NT2/D1 (cell line): Measurements from ENCODE around the gene TSPEAR.

Experiments used
- DNase-seq: peaks from one replicate; pipeline ENCODE4 v3.0.0-alpha.2; 2011; ENCODE audit warnings: low read depth, low spot score
- H3K27me3 ChIP-seq: 2 replicates; pipeline ENCODE4 v1.6.0; 2011; ENCODE audit warnings: mild to moderate bottlenecking; ENCODE audit not compliant: insufficient read length, insufficient read depth
- H3K36me3 ChIP-seq: 2 replicates; pipeline ENCODE4 v1.6.1; 2011; ENCODE audit warnings: mild to moderate bottlenecking, low read length, mixed read lengths; ENCODE audit not compliant: insufficient read depth, insufficient read length
- H3K4me1 ChIP-seq: 2 replicates; pipeline ENCODE4 v1.5.1; 2011; ENCODE audit not compliant: insufficient read depth, insufficient read length
- H3K4me3 ChIP-seq: 2 replicates; pipeline ENCODE4 v1.5.1; 2011; ENCODE audit warnings: low read depth; ENCODE audit not compliant: insufficient read length
- H3K9ac ChIP-seq: 2 replicates; pipeline ENCODE4 v1.6.0; 2011; ENCODE audit warnings: low read depth; ENCODE audit not compliant: insufficient read length
- H3K9me3 ChIP-seq: 2 replicates; pipeline ENCODE4 v1.5.1; 2011; ENCODE audit warnings: mild to moderate bottlenecking, low read length; ENCODE audit not compliant: insufficient read depth
- SUZ12 ChIP-seq: IDR thresholded peaks from 2 replicates; pipeline ENCODE4 v1.6.1; 2011; ENCODE audit not compliant: insufficient read length, insufficient read depth; ENCODE audit errors: extremely low read depth
- YY1 ChIP-seq: IDR thresholded peaks from 2 replicates; pipeline ENCODE4 v1.6.1; 2011; ENCODE audit not compliant: insufficient read length, insufficient read depth
- ZNF274 ChIP-seq: IDR thresholded peaks from 2 replicates; pipeline ENCODE4 v1.6.1; 2011; ENCODE audit warnings: mild to moderate bottlenecking, low read depth, low read length

Gene TSPEAR

DNA sequence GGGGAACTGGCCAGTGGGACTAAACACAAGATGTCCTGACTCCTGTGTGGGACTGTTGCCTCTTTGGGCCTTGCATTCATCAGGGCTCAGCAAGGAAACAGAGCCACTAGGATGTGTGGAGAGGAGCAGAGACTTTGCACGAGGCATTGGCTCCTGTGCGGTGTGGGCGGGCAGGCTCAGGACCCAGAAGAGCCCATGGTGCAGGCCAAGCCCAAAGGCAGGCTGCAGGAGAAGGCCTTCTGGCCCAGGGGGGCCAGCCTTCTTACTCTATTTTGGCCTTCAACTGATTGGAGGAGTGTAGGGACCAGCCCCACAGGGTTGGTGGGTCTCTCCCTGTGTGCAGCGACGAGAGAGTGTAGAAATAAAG lies 232.6 kb downstream of the TSPEAR start:
- H3K9me3 ChIP-seq, result no peaks in the 10 kb centered on the region
- TF ChIP-seq SUZ12, result no peak
- no peak for TF ChIP-seq YY1
- no peak for TF ChIP-seq ZNF274
- H3K4me3 ChIP-seq, result no peak overlapping the region
- H3K9ac ChIP-seq, result no peak overlapping the region
- H3K4me1 ChIP-seq, result peaks cover 7% of the 10 kb centered on the region
- no peaks in the 10 kb centered on the region for H3K27me3 ChIP-seq
- DNase-seq, result no peak
- H3K36me3 ChIP-seq, result no peaks in the 10 kb centered on the region

DNA sequence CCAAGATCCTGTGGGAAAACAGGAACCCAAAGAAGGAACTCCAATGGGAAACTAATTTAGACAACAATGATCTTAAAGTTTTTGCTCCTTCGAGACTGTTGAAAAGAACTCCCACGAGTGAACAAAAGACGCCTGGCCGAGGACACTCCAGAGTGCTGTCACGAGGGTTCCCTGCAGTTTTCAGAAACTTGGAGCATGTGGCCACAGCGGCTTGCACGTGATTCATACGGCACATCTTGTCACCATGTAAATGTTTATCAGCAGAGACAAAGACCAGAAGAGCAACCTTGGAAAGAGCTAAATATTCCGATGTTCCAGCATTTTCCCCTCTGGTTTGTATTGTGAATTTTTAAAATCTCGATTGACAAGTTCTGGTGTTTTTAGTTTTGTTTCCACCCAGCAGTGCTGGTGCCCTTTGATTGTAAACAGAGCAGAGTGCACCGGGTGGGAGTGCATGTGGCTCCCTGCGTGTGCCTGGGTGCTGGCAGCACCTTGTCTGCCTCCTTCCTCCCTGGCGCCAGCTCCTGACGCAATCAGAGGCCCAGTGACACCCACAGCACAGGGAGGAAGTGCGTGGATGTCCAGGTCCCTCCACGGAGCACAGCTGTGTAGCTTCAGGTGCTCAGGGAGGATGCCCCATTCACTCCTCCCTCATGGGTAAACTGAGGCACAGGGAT lies 233.1 kb downstream of the TSPEAR start:
- Histone ChIP-seq H3K36me3 (no peaks in the 10 kb centered on the region), H3K4me3 (no peak overlapping the region), H3K27me3 (no peaks in the 10 kb centered on the region), H3K9ac (no peak overlapping the region), H3K9me3 (no peaks in the 10 kb centered on the region), H3K4me1 (peaks cover 7% of the 10 kb centered on the region)
- TF ChIP-seq ZNF274, result no peak
- TF ChIP-seq SUZ12, result no peak
- TF ChIP-seq YY1, result no peak
- DNase-seq, result no peak

GRCh38 chr21:44477712-44478111 lies 233.7 kb downstream of the TSPEAR start:
- no peak overlapping the region for H3K4me3 ChIP-seq
- TF ChIP-seq SUZ12, result no peak
- TF ChIP-seq YY1, result no peak
- no peak for TF ChIP-seq ZNF274
- H3K9ac ChIP-seq, result no peak overlapping the region
- DNase-seq, result no peak
- H3K4me1 ChIP-seq, result peaks cover 7% of the 10 kb centered on the region
- no peaks in the 10 kb centered on the region for H3K27me3 ChIP-seq
- H3K36me3 ChIP-seq, result no peaks in the 10 kb centered on the region
- H3K9me3 ChIP-seq, result no peaks in the 10 kb centered on the region

GRCh38 chr21:44477131-44477530 lies 234.2 kb downstream of the TSPEAR start:
- TF ChIP-seq ZNF274, result no peak
- no peak for TF ChIP-seq SUZ12
- TF ChIP-seq YY1, result no peak
- Histone ChIP-seq H3K36me3 (no peaks in the 10 kb centered on the region), H3K27me3 (no peaks in the 10 kb centered on the region), H3K4me3 (no peak overlapping the region), H3K9me3 (peaks cover 3% of the 10 kb centered on the region; the same call in 1 of the 2 replicates), H3K4me1 (peaks cover 7% of the 10 kb centered on the region), H3K9ac (no peak overlapping the region)
- no peak for DNase-seq

DNA sequence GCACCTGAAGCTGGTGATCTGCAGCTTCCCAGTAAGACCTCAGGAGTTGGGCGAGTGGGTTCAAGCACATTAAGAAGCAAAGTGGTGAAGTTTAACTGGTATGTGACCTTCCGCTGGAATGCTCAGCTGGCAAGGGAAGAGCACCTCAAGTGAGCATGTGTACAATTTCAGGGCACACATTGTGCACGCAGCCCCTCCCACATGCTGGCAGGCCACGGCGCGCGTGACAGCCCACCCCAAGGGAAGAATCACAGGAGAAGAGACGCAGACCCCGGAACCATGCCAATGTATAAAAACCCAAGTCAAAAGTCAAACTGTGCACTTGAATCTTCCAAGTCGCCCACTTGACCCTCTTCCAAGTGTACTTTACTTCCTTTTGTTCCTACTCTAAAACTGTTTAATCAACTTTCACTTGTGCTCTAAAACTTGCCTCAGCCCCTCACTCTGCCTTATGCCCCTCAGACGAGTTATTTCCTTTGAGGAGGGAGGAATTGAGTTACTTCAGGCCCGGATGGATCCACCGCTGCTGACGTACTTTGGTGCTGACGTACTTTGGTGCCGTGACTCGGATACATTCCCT lies 236.0 kb downstream of the TSPEAR start:
- H3K4me3 ChIP-seq, result no peak overlapping the region
- DNase-seq, result no peak
- peaks cover 3% of the 10 kb centered on the region for H3K4me1 ChIP-seq
- H3K9me3 ChIP-seq, result peaks cover 8% of the 10 kb centered on the region; the same call in 1 of the 2 replicates
- TF ChIP-seq ZNF274, result no peak
- TF ChIP-seq SUZ12, result no peak
- no peak for TF ChIP-seq YY1
- H3K36me3 ChIP-seq, result no peaks in the 10 kb centered on the region
- no peaks in the 10 kb centered on the region for H3K27me3 ChIP-seq
- H3K9ac ChIP-seq, result no peak overlapping the region

GRCh38 chr21:44473915-44474555 lies 237.3 kb downstream of the TSPEAR start:
- Histone ChIP-seq H3K36me3 (no peaks in the 10 kb centered on the region), H3K27me3 (no peaks in the 10 kb centered on the region), H3K4me3 (no peak overlapping the region), H3K9me3 (peaks cover 8% of the 10 kb centered on the region; the same call in 1 of the 2 replicates), H3K4me1 (no peaks in the 10 kb centered on the region), H3K9ac (no peak overlapping the region)
- DNase-seq, result no peak
- TF ChIP-seq ZNF274, result no peak
- no peak for TF ChIP-seq SUZ12
- TF ChIP-seq YY1, result no peak

DNA sequence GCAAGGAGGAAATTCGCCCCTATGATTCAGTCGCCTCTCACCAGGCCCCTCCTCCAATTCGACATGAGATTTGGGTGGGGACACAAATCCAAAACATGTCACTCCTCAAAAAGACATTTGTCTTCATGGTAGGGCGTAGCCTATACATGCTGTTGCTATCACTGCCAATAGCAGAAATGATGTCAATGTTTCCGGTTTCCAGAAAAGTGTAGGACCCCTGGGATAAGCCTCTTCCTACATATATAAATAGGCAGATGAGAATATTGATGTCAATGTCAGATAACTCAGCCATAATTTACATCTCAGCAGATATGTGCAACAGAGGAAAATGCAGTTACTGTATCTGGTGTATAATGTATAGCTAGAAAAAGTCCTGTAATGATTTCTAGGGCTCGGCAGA lies 239.4 kb downstream of the TSPEAR start:
- no peaks in the 10 kb centered on the region for H3K36me3 ChIP-seq
- no peak overlapping the region for H3K9ac ChIP-seq
- peaks cover 8% of the 10 kb centered on the region; the same call in 1 of the 2 replicates for H3K9me3 ChIP-seq
- no peak overlapping the region for H3K4me3 ChIP-seq
- no peaks in the 10 kb centered on the region for H3K4me1 ChIP-seq
- H3K27me3 ChIP-seq, result no peaks in the 10 kb centered on the region
- TF ChIP-seq ZNF274, result no peak
- TF ChIP-seq YY1, result no peak
- TF ChIP-seq SUZ12, result no peak
- no peak for DNase-seq
